M059J (cell line): ENCODE results near the gene KCTD7. TPM values are rescaled to one million over a fixed set of nuclear protein-coding genes. Genes with fewer than 3 reads are reported as not detected.
A peak's percentile ranks its signal among the peaks of the same experiment; 100 is the strongest.
"Not testable (repeated sequence)": the region's sequence is repeated elsewhere in the genome, so short reads cannot be mapped to it uniquely, and the experiment has no call there.

Experiments
- DNase-seq: peaks from one replicate; pipeline ENCODE4 v3.0.0-alpha.2; 2012; ENCODE audit warnings: low read depth
- total RNA-seq: library from RNA; depleted of rRNA; stranded (reverse); fragments of >200 nt; shearing (Covaris generic); gene quantifications from 2 replicates; pipeline ENCODE4 v1.2.3, GENCODE V29; 2014; rRNA removed

The KCTD7 gene
- total RNA-seq, 1 experiment from 2014 or later = 8.3 TPM

DNA sequence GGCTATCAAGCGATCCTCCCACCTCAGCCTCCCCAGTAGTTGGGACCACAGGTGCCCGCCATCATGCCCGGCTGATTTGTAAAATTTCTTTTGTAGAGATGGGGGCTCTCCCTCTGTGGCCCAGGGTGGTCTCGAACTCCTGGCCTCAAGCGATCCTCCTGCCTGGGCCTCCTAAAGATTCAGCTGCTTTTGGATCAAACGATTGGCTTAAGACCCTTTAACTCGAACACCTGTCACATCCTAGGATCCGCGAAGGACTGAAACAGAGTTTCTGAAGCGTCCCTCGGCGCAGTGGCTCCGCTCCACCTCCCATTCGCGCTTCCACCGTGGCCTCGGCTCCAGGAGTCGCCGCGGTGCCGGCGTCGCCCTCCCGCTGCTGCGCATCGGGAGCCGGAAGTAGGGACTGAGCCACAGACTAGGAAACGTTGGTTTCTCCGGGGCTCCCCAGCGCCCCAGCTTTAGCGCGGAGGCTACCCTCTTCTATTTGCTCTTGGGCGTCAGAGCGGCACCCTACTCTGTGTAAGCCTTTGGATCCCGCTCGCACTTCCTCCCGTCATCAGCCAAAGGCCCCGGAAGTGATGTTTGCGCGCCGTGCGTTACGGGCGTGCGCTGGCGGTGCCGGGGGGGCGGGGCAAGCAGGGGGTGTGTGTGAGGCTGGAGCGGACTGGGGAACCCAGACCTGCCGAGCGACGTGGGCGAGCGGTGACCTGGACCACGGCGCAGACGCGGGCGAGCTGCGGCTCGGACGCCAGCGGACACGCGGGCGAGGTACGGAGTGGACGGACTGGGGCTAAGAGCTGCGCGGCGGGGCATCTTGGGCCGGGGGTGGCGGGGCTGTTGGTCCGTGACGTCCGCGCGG is 53.0 kb downstream of the KCTD7 start:
- DNase-seq = peak; percentile 96

DNA sequence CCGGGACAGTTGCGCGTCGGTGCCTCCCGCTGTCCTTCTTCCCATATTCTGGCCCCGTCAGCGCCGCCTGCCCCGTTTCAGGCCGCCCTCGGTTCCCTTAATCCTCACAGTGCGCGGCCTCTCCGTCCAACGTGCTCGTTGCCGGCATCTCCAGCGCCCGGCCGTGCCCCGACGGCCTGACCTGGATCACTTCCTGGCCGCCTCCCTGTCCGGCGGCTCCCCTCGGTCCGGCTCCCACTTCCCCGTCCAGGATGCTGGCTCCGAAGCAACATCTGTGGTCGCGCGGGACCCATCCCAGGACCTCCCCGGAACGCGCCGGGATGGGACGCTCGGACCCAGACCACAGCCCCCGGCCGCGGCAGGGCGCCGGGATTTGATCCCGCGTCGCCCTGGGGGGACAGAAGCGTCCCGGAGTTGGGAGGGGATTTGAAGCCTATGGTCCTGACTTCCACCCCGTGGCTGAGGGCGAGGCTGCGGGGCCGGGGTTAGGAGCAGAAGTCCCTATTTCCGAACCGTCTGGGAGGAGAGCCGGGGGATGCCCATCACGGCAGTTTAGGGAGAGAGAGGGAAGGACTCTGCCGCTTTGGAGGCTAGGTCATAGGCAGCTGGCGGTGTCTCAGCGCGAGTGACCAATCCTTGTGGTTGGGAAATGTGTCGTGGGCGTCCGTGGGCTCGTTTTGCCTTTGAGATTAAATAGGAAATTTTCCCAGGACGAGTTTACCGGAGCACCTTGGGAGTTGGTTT is 53.8 kb downstream of the KCTD7 start:
- peak; percentile 55 for DNase-seq

DNA sequence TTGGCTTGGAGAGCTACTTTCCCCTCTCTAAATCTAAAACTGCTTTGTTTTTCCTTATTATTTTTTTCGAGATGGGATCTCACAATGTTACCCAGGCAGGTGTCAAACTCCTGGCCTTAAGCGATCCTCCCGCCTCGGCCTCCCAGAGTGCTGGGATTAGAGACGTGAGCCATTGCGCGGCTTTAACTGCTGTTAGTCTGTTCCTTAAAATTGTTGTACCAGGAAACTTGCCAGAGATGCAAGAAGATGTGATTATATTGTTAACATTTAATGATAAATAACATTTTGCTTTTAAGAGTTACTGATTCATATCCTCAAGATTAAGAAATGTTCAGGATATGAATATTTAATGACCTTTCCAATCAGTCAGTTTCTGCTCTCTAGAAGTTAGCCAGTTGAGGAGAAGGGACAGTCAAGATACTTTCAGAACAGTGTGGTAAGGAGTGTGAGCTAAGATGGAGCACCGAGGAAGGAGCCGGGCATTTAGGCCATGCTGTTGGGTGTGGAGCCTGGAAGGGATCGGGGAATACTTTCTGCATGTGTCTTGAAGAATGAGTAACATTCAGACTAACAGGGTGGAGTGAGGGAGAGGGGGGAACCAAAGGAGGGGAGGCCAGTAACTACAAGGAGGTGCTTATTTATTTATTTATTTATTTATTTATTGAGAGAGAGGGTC is 54.6 kb downstream of the KCTD7 start:
- peak; percentile 33 for DNase-seq

DNA sequence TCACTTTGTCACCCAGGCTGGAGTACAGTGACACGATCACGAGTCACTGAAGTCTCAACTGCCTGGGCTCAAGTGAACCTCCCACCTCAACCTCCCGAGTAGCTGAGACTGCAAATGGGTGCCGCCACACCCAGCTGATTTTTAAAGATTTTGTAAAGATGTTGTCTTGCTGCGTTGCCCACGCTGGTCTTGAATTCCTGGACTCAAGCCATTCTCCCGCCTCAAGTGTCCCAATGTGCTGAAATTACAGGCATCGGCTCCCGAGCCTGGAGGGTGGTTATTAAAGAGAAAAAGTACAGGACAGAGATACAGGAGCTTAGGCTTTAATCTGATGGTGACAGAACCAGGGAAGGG is 55.1 kb downstream of the KCTD7 start:
- no peak for DNase-seq

DNA sequence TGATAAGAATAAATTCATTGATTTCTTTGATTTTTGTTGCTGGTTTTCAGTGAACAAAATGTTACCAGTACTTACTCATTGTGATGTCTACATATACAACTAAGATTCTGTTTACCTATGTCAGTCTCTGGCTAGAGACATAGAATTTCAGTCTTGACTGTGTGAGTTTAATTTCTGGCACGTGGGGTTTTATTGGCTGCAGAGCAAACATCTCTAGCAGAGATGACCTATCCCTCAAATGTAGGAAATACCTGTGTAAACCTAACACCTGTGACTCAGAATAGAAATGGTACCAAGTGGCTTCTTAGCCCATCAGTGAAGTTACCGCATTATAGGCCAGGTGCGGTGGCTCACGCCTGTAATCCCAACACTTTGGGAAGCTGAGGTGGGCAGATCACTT is 57.0 kb downstream of the KCTD7 start:
- DNase-seq = not testable (repeated sequence)

DNA sequence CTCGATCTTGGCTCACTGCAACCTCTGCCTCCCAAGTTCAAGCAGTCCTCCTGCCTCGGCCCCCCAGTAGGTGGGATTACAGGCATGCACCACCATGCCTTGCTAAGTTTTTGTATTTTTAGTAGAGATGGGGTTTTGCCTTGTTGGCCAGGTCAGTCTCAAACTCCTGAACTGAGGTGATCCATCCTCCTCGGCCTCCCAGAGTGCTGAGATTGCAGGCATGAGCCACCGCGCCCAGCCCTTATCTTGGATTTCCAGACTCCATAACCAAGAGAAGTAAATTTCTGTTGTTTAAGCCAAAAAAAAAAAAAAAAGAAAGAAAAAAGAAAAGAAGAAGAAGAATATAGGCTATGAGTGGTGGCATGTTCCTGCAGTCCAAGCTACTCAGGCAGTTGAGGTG is 58.5 kb downstream of the KCTD7 start:
- no peak for DNase-seq

DNA sequence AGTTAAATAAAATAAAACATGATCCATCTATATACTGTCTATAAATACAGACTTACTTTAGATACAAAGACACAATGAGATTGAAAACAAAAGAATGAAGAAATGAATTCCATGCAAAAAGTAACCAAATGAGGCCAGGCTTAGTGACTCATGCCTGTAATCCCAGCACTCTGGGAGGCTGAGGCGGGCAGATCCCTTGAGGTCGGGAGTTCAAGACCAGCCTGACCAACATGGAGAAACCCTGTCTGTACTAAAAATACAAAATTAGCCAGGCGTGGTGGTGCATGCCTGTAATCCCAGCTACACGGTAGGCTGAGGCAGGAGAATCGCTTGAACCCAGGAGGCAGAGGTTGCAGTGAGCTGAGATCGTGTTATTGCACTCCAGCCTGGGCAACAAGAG is 59.0 kb downstream of the KCTD7 start:
- DNase-seq = not testable (repeated sequence)

DNA sequence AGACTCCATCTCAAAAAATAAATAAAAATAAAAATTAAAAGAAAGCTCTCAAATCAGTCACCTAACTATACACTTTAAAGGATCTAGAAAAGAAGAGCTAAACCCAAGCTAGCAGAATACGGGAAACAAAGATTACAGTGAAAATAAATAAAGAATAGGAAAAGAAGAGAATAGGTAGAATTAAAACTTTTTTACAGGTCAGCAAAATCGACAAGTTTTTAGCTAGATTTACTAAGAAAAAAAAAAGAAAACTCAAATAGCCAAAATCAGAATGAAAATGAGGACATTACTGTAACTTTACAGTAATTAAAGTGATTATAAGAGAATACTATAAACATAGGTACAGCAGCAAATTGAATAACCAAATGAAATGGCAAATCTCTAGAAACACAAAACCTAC is 60.4 kb downstream of the KCTD7 start:
- DNase-seq = no peak

DNA sequence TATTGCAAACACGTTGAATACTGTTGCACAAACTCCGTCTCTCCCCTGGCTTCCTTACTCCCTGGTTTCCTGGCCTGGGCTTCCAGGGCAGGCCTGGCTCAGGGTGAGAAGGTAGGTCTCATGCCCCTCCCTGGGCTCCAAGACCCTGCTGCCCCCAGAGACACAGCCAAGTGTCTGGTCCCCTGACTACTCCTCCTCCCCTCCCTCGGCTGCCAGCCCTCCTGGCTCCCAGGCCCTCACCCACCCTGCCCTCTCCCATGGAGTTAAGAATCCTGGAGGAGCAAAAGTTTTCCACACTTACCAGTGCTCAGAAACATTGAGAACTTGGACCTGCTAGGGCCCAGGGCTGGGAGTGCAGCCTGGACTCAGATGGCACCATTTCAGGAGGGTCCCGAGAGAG is 64.7 kb downstream of the KCTD7 start:
- no peak for DNase-seq

Other genes starting within 250 kb of the KCTD7 start
- 32.6 and 41.6 TPM in 2 replicates for gene RABGEF1, start 111.9 kb downstream of the KCTD7 start, total RNA-seq